22Rv1 (cell line): ENCODE results near the gene FAAP20.

Experiments
- H3K27ac ChIP-seq: fragments of 450-650 bp; 2 replicates; pipeline ENCODE4 v1.5.1; 2017
- CTCF ChIP-seq: fragments of 450-650 bp; IDR thresholded peaks from 2 replicates; pipeline ENCODE4 v1.5.1; 2017; ENCODE audit warnings: mild to moderate bottlenecking
- ZFX ChIP-seq: fragments of 450-650 bp; IDR thresholded peaks from 2 replicates; pipeline ENCODE4 v1.6.1; 2017; ENCODE audit warnings: antibody characterized with exemption, borderline replicate concordance

The FAAP20 gene

GRCh38 chr1:2143814-2144500 is 50.6 kb downstream of the FAAP20 start:
- H3K27ac ChIP-seq = no peak overlapping the region
- TF ChIP-seq CTCF = no peak
- TF ChIP-seq ZFX = no peak

- TF ChIP-seq CTCF = no peak
- no peak for TF ChIP-seq ZFX
- H3K27ac ChIP-seq = no peak overlapping the region
These were observed 53.5 kb downstream of the FAAP20 start for GRCh38 chr1:2141025-2141424.
